Bronchial epithelial cell (primary cell): ENCODE results near the gene STEAP1. TPM values are rescaled to one million over a fixed set of nuclear protein-coding genes. Genes with fewer than 3 reads are reported as not detected.

ENCODE experiments used
- DNase-seq: peaks from one replicate; pipeline ENCODE4 v3.0.0-alpha.2; 2010; ENCODE audit warnings: low read depth
- FAIRE-seq: peaks from 2 replicates; lab custom pipeline; 2011; peaks lifted over from hg19 to GRCh38; lab: Jason Lieb, UNC
- H3K27me3 ChIP-seq: 2 replicates; pipeline ENCODE4 v1.5.1; 2011; ENCODE audit warnings: low read length; ENCODE audit not compliant: control insufficient read depth, insufficient read depth
- H3K36me3 ChIP-seq: 2 replicates; pipeline ENCODE4 v1.5.1; 2011; ENCODE audit warnings: low read length; ENCODE audit not compliant: control insufficient read depth, insufficient read depth
- H3K4me3 ChIP-seq: 2 replicates; pipeline ENCODE4 v1.5.1; 2011; ENCODE audit warnings: mild to moderate bottlenecking, low read depth, low read length, control low read depth
- total RNA-seq: library from RNA; depleted of rRNA; stranded (reverse); fragments of >200 nt; gene quantifications from 2 replicates; pipeline ENCODE4 v1.2.1, GENCODE V29; 2014
- TF ChIP-seq, protein P1 (sequence below): IDR thresholded peaks from 2 replicates; pipeline ENCODE4 v1.5.1; 2011; ENCODE audit warnings: mild to moderate bottlenecking, moderate library complexity, low read length, control low read depth, inconsistent platforms; ENCODE audit not compliant: insufficient read depth, severe bottlenecking

The STEAP1 gene
- total RNA-seq, 1 donor from 2014 or later = 10.0 TPM

- Histone ChIP-seq H3K27me3 (no peaks in the 10 kb centered on the region), H3K36me3 (no peaks in the 10 kb centered on the region), H3K4me3 (no peak overlapping the region)
- DNase-seq (no peak), FAIRE-seq (no peak)
- TF ChIP-seq, protein P1, sequence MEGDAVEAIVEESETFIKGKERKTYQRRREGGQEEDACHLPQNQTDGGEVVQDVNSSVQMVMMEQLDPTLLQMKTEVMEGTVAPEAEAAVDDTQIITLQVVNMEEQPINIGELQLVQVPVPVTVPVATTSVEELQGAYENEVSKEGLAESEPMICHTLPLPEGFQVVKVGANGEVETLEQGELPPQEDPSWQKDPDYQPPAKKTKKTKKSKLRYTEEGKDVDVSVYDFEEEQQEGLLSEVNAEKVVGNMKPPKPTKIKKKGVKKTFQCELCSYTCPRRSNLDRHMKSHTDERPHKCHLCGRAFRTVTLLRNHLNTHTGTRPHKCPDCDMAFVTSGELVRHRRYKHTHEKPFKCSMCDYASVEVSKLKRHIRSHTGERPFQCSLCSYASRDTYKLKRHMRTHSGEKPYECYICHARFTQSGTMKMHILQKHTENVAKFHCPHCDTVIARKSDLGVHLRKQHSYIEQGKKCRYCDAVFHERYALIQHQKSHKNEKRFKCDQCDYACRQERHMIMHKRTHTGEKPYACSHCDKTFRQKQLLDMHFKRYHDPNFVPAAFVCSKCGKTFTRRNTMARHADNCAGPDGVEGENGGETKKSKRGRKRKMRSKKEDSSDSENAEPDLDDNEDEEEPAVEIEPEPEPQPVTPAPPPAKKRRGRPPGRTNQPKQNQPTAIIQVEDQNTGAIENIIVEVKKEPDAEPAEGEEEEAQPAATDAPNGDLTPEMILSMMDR = no peak
Observed at GRCh38 chr7:90190995-90191394, 36.7 kb downstream of the STEAP1 start.

DNA sequence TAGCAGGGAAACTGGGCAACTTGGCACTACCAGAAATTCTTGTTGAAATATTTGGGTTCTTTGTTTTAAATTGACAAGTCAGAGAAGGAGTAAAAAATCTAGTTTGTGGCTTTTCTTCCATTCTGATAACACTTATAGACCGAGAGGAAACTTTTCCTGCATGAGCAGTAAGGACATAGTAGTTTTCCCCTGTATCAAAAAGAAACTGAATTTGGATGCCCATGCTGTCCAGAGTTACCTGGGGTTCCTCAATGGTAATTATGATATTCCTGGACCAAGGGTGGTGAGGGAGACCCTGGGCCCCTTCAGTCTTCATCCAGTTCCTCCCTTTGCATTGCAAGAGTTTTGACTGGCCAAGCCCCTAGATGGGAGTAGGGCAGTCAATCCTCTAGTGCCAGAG, 37.4 kb downstream of the STEAP1 start:
- no peak overlapping the region for H3K4me3 ChIP-seq
- no peaks in the 10 kb centered on the region for H3K27me3 ChIP-seq
- FAIRE-seq (no peak), DNase-seq (no peak)
- H3K36me3 ChIP-seq = no peaks in the 10 kb centered on the region
- TF ChIP-seq, protein P1 = no peak

GRCh38 chr7:90192876-90193750, 38.8 kb downstream of the STEAP1 start:
- no peaks in the 10 kb centered on the region for H3K27me3 ChIP-seq
- H3K4me3 ChIP-seq = no peak overlapping the region
- TF ChIP-seq, protein P1 = no peak
- DNase-seq (no peak), FAIRE-seq (no peak)
- H3K36me3 ChIP-seq = no peaks in the 10 kb centered on the region

GRCh38 chr7:90194911-90195809, 40.9 kb downstream of the STEAP1 start:
- DNase-seq (no peak), FAIRE-seq (no peak)
- Histone ChIP-seq H3K27me3 (no peaks in the 10 kb centered on the region), H3K4me3 (no peak overlapping the region), H3K36me3 (no peaks in the 10 kb centered on the region)
- TF ChIP-seq, protein P1 = no peak

- H3K4me3 ChIP-seq = no peak overlapping the region
- no peak for FAIRE-seq
- DNase-seq = peak; percentile 20
- H3K27me3 ChIP-seq = no peaks in the 10 kb centered on the region
- H3K36me3 ChIP-seq = no peaks in the 10 kb centered on the region
- TF ChIP-seq, protein P1 = no peak
Observed at GRCh38 chr7:90201500-90202195, 47.4 kb downstream of the STEAP1 start.
